HG03469 (cell line): Measurements from ENCODE around the gene TNPO2.

Experiments used
- ATAC-seq: cut with Tn5 transposase; IDR thresholded peaks from one replicate; pipeline ENCODE4 v1.9.1; 2021; ENCODE audit warnings: mild to moderate bottlenecking, moderate library complexity, moderate number of reproducible peaks; ENCODE audit not compliant: unreplicated experiment

The TNPO2 gene

GRCh38 chr19:12652219-12652618 lies 71.5 kb downstream of the TNPO2 start:
- ATAC-seq = no peak

DNA sequence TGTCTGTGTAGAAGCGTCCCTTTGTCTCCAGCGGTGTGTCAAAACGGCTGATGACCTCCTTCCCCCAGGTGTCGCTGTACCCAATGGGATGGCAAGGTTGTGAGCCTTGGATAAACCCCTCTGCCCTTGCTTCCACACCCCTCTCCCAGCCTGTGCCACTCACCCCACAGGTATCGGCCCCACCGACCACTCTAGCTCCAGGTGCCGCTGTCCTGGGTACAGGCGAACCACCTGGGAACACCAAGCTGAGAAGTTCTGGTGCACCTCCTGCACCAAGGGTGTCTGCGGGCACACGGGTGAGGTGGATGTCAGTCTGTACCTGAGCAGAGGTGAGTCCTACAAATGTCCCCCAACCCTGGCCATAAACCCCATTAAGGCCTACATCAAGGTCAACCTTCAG lies 73.8 kb downstream of the TNPO2 start:
- no peak for ATAC-seq
